GM12878 (cell line): Measurements from ENCODE around the gene OR1F1. TPM values are rescaled to one million over a fixed set of nuclear protein-coding genes. Genes with fewer than 3 reads are reported as not detected.
A peak's percentile ranks its signal among the peaks of the same experiment; 100 is the strongest.

Experiments used
- ATAC-seq: fragments of 200-7000 bp; cut with Tn5 transposase; 3 replicates; pipeline ENCODE4 v1.9.1; 2020; ENCODE audit warnings: mild to moderate bottlenecking, moderate library complexity
- BruUV-seq: library from RNA; stranded (reverse); fragments of 400-500 nt; replicated peaks from 2 replicates; lab custom pipeline; 2021; lab: Mats Ljungman, UMichigan
- CTCF ChIA-PET: fragments of 300-600 bp; sonication (Branson Sonifier 250); formaldehyde crosslinking; extraction: SDS; loops from one replicate; lab custom pipeline; 2021; ENCODE audit warnings: inconsistent platforms; lab: Yijun Ruan, JAX
- POLR2A ChIA-PET: fragments of 350-600 bp; formaldehyde crosslinking; extraction: SDS; loops from one replicate; lab custom pipeline; 2021; ENCODE audit warnings: inconsistent platforms; lab: Charles Lee
- RAD21 ChIA-PET: fragments of 300-600 bp; sonication (Branson Sonifier 250); formaldehyde crosslinking; loops from one replicate; lab custom pipeline; 2023; ENCODE audit warnings: antibody characterized with exemption; ENCODE audit not compliant: unreplicated experiment; lab: Charles Lee
- SMC1A ChIA-PET: fragments of 300-600 bp; sonication (Branson Sonifier 250); formaldehyde crosslinking; loops from one replicate; lab custom pipeline; 2023; ENCODE audit not compliant: unreplicated experiment, uncharacterized antibody; lab: Charles Lee
- DNase-seq: peaks from one replicate; pipeline ENCODE4 v3.0.0-alpha.2; 2011; ENCODE audit warnings: low read depth, low spot score
- FAIRE-seq: peaks from 3 replicates; lab custom pipeline; 2011; peaks lifted over from hg19 to GRCh38; lab: Jason Lieb, UNC
- H2AFZ ChIP-seq: 2 replicates; pipeline ENCODE4 v1.6.0; 2011; ENCODE audit warnings: low read depth, low read length, control low read depth; ENCODE audit not compliant: control insufficient read depth
- H3K27ac ChIP-seq: 2 replicates; pipeline ENCODE4 v1.5.1; 2011; ENCODE audit warnings: control low read depth; ENCODE audit not compliant: control insufficient read depth, insufficient read depth
- H3K27me3 ChIP-seq, 2 experiments: replicated peaks in 1 of 2; 2 replicates each; pipeline versions ENCODE4 v1.6.0 to v1.6.1; 2011; ENCODE audit warnings: low read length in 1 of 2; ENCODE audit not compliant: control insufficient read depth in 2 of 2, insufficient read depth in 2 of 2
- H3K36me3 ChIP-seq, 2 experiments: 2 replicates each; pipeline ENCODE4 v1.5.1; 2011; ENCODE audit warnings: low read length in 1 of 2; ENCODE audit not compliant: control insufficient read depth in 2 of 2, insufficient read depth in 2 of 2
- H3K4me1 ChIP-seq: 2 replicates; pipeline ENCODE4 v1.6.1; 2011; ENCODE audit warnings: mild to moderate bottlenecking, low read length, moderate library complexity, mixed read lengths; ENCODE audit not compliant: control insufficient read depth, insufficient read depth
- H3K4me2 ChIP-seq: 2 replicates; pipeline ENCODE4 v1.6.0; 2011; ENCODE audit warnings: control low read depth; ENCODE audit not compliant: control insufficient read depth, insufficient read depth
- H3K4me3 ChIP-seq: fragments of 200-600 bp; sonication (generic); 2 replicates; pipeline ENCODE4 v1.5.1; 2016
- H3K79me2 ChIP-seq: 2 replicates; pipeline ENCODE4 v1.6.0; 2011; ENCODE audit warnings: low read length; ENCODE audit not compliant: control insufficient read depth, insufficient read depth
- H3K9ac ChIP-seq: 2 replicates; pipeline ENCODE4 v1.8.0; 2011; ENCODE audit warnings: low read length, control low read depth, mixed read lengths; ENCODE audit not compliant: control insufficient read depth, insufficient read depth
- H3K9me3 ChIP-seq: replicated peaks from 3 replicates; pipeline ENCODE4 v1.5.1; 2011; ENCODE audit warnings: mild to moderate bottlenecking, low read length; ENCODE audit not compliant: control insufficient read depth, insufficient read depth
- H4K20me1 ChIP-seq: 2 replicates; pipeline ENCODE4 v1.6.0; 2011; ENCODE audit not compliant: control insufficient read depth, insufficient read depth
- CBX5 ChIP-seq: sonication (generic); IDR thresholded peaks from 2 replicates; pipeline ENCODE4 v1.6.1; 2016; ENCODE audit warnings: low read depth, moderate library complexity, mild to moderate bottlenecking, inconsistent platforms
- EP300 ChIP-seq, 2 experiments: fragments of 150-350 bp in 1 of 2; IDR thresholded peaks; 2 replicates each; pipeline ENCODE4 v1.6.1; 2011 to 2012; ENCODE audit warnings: low read depth in 2 of 2, low read length in 2 of 2, borderline replicate concordance in 1 of 2, improper control_type of control experiment in 1 of 2, inconsistent platforms in 1 of 2; ENCODE audit not compliant: control insufficient read depth in 1 of 2
- STAT3 ChIP-seq: IDR thresholded peaks from 2 replicates; pipeline ENCODE4 v1.6.1; 2011; ENCODE audit warnings: low read depth, low read length, improper control_type of control experiment
- ZNF207 ChIP-seq: fragments of 450-650 bp; IDR thresholded peaks from 2 replicates; pipeline ENCODE4 v1.6.1; 2014; ENCODE audit warnings: antibody characterized with exemption, mild to moderate bottlenecking, borderline replicate concordance
- ZNF24 ChIP-seq: fragments of 450-650 bp; IDR thresholded peaks from 2 replicates; pipeline ENCODE4 v1.6.1; 2017; ENCODE audit warnings: antibody characterized with exemption, mild to moderate bottlenecking
- ZNF622 ChIP-seq: fragments of 450-650 bp; IDR thresholded peaks from 2 replicates; pipeline ENCODE4 v1.6.1; 2017; ENCODE audit warnings: mild to moderate bottlenecking, inconsistent platforms
- WGBS: methylation state at CpG from one replicate; pipeline ENCODE4 v1.1.6; 2016; ENCODE audit warnings: low lambda C conversion rate; ENCODE audit not compliant: insufficient replicate concordance, insufficient coverage; ENCODE audit errors: missing lambda C conversion rate; 5-methylcytosine and 5-hydroxymethylcytosine counted together
- in situ Hi-C: fragments of 300-500 bp; cut with MboI; formaldehyde crosslinking; loops from 9 replicates; pipeline ENCODE4 v1.14.3; 2018; ENCODE audit warnings: mixed read lengths
- intact Hi-C: fragments of 100-400 bp; cut with micrococcal nuclease; formaldehyde crosslinking; loops from one replicate; pipeline ENCODE4 v1.14.2; 2022; ENCODE audit not compliant: unreplicated experiment
- polyA plus RNA-seq, 11 experiments: library from polyadenylated mRNA; depleted of rRNA in 4 of 11; unstranded in 6 of 11; stranded (reverse) in 5 of 11; fragments of >200 nt; fragmentation: Nextera tagmentation in 4 of 11; fragmentation: Illumina TruSeq in 1 of 11; extraction: Ambion mirVana in 4 of 11; extraction: Trizol in 1 of 11; gene quantifications; 1 replicate in 1 of 11; 2 replicates in 10 of 11; pipeline versions ENCODE4 v1.2.1 to v1.2.3, GENCODE V29; 2011 to 2016; ENCODE audit warnings: inconsistent platforms in 2 of 11, missing spikeins in 2 of 11, low read depth in 1 of 11
- total RNA-seq, 4 experiments: library from RNA; depleted of rRNA in 3 of 4; stranded (reverse); fragments of >200 nt in 3 of 4; fragmentation: Illumina TruSeq in 1 of 4; extraction: Trizol in 1 of 4; gene quantifications; 2 replicates each; pipeline versions ENCODE4 v1.2.1 to v1.2.3, GENCODE V29; 2013 to 2021

The OR1F1 gene
- total and polyA plus RNA-seq, 10 of the 15 experiments (the other 5 are each of a cell fraction or from before 2014, with no cell fraction given): 0.10 to 0.14 (median 0.12) TPM; not detected in 7

- Histone ChIP-seq H3K79me2 (peaks cover 10% of the 10 kb centered on the region), H3K4me3 (peak overlapping the region; percentile 93), H2AFZ (peak overlapping the region; percentile 100), H3K4me1 (no peaks in the 10 kb centered on the region), H3K27me3 (no peaks in the 10 kb centered on the region), H3K9ac (peak overlapping the region; percentile 79), H4K20me1 (no peaks in the 10 kb centered on the region), H3K36me3 (peaks cover 0 to 7% of the 10 kb centered on the region in 2 experiments; a peak in 2 of 4 replicates), H3K27ac (peak overlapping the region; percentile 96), H3K9me3 (peaks cover 9% of the 10 kb centered on the region; the same call in 2 of the 3 replicates), H3K4me2 (peak overlapping the region; percentile 80)
- ATAC-seq: no peak
- ChIA-PET RAD21 (no interaction called here), SMC1A (interaction anchor here (0.8 to 1.6 kb wide), 2 partner anchors 32 to 48 kb away, joined by 3 to 5 read pairs; partner anchors contain the start of gene ZNF263), POLR2A (interaction anchor here (0.9 to 1.1 kb wide), 3 partner anchors 32 to 71 kb away, joined by 3 to 8 read pairs (median 3); partner anchors contain the start of gene ZNF263), CTCF (interaction anchor here (0.8 to 1.1 kb wide), 2 partner anchors 105 to 223 kb away, joined by 3 to 5 read pairs; no protein-coding TSS in a partner anchor)
- under 1% methylated on average over 13 of the region's 18 CpGs for WGBS
- intact Hi-C loops (no loop called here), in situ Hi-C loops (no loop called here)
- no TSS peak for BruUV-seq
- no peak for DNase-seq
- FAIRE-seq: no peak
- TF ChIP-seq ZNF24 (no peak), CBX5 (no peak), STAT3 (no peak), ZNF207 (no peak), EP300 (IDR thresholded peaks at IDR 0.05; ENCODE audit: borderline replicate concordance in 1 of 2, control insufficient read depth in 1 of 2, low read depth in 2 of 2, low read length in 2 of 2) (no peak), ZNF622 (no peak)
Observed at GRCh38 chr16:3234543-3234856, 46.5 kb downstream of the OR1F1 start.
